ENCODE results near the gene INSIG2.

Gene INSIG2
- total RNA-seq, result 3.1 to 7.7 reads per million in 2 donors

GRCh38 chr2:118088051-118089024 is at the start of gene INSIG2:
Gene INSIG2, plus strand, starts transcription at chr2:118088471. Its CDS starts 8,086 bp downstream, at chr2:118096557.
- peak; percentile 60 to 97 (median 83) for DNase-seq

GRCh38 chr2:118040891-118041290 is 47.4 kb upstream of the INSIG2 start:
- no peak for DNase-seq

- no peak for DNase-seq
Observed at GRCh38 chr2:118044103-118044716, 44.1 kb upstream of the INSIG2 start.

- DNase-seq, result no peak
Observed at GRCh38 chr2:118044854-118045253, 43.4 kb upstream of the INSIG2 start.

- DNase-seq, result no peak
Observed at GRCh38 chr2:118045286-118045685, 43.0 kb upstream of the INSIG2 start.

GRCh38 chr2:118046634-118047210 is 41.5 kb upstream of the INSIG2 start:
- DNase-seq, result peak in 1 of 5 experiments; percentile 37

- no peak for DNase-seq
Observed at GRCh38 chr2:118047380-118047826, 40.9 kb upstream of the INSIG2 start.

- no peak for DNase-seq
Observed at GRCh38 chr2:118048401-118048800, 39.9 kb upstream of the INSIG2 start.

- no peak for DNase-seq
Observed at GRCh38 chr2:118049140-118049815, 39.0 kb upstream of the INSIG2 start.

- no peak for DNase-seq
Observed at GRCh38 chr2:118049816-118050140, 38.5 kb upstream of the INSIG2 start.

- DNase-seq, result no peak
Observed at GRCh38 chr2:118050386-118050785, 37.9 kb upstream of the INSIG2 start.

GRCh38 chr2:118050974-118051373 is 37.3 kb upstream of the INSIG2 start:
- no peak for DNase-seq

GRCh38 chr2:118051826-118052358 is 36.4 kb upstream of the INSIG2 start:
- DNase-seq, result no peak

GRCh38 chr2:118052474-118052873 is 35.8 kb upstream of the INSIG2 start:
- no peak for DNase-seq

GRCh38 chr2:118053681-118054080 is 34.6 kb upstream of the INSIG2 start:
- DNase-seq, result no peak

- DNase-seq, result no peak
Observed at GRCh38 chr2:118054213-118055008, 33.9 kb upstream of the INSIG2 start.

GRCh38 chr2:118055512-118056164 is 32.6 kb upstream of the INSIG2 start:
- no peak for DNase-seq

- no peak for DNase-seq
Observed at GRCh38 chr2:118056165-118056534, 32.1 kb upstream of the INSIG2 start.

- no peak for DNase-seq
Observed at GRCh38 chr2:118056801-118057200, 31.5 kb upstream of the INSIG2 start.

- DNase-seq, result no peak
Observed at GRCh38 chr2:118058951-118059350, 29.3 kb upstream of the INSIG2 start.

- DNase-seq, result peak in 1 of 5 experiments; percentile 71
Observed at GRCh38 chr2:118059919-118060478, 28.3 kb upstream of the INSIG2 start.
